Measurements from ENCODE around the gene GJA3. TPM values are rescaled to one million over a fixed set of nuclear protein-coding genes. Genes with fewer than 3 reads are reported as not detected.
A peak's percentile ranks its signal among the peaks of the same experiment; 100 is the strongest.
"Not testable (repeated sequence)": the region's sequence is repeated elsewhere in the genome, so short reads cannot be mapped to it uniquely, and the experiment has no call there.

The GJA3 gene
- total and polyA plus RNA-seq, 2 donors, result 0.05 to 0.21 TPM

GRCh38 chr13:20173116-20173746, 12.4 kb upstream of the GJA3 start:
- Histone ChIP-seq H3K27ac (ENCODE audit: low read depth) (no peak overlapping the region), H3K36me3 (ENCODE audit: insufficient read depth) (no peaks in the 10 kb centered on the region), H3K4me1 (ENCODE audit: insufficient read depth) (no peaks in the 10 kb centered on the region), H3K4me3 (ENCODE audit: low read depth, low read length) (no peak overlapping the region)
- WGBS, result 86% methylated on average over 8 of the region's 8 CpGs
- DNase-seq (ENCODE audit: extremely low spot score), result no peak

DNA sequence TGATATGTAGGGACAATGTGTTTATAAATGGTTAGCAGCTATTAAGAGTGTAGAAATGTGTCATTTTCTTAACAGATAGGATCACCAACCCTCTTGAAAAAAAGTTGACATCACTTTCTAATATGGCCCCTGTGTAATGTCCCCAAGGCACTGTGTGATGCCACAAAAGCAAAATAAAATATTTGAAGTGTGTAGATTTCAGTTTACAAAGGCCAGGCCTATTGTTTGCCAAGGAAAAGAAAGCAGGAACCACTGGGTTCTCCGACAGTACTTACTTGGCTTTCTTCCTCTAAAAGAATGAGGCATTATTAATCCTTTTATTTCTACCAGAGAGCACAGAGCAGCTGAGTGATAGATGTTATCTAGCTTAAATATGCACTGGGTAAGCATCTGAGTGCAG, 10.5 kb upstream of the GJA3 start:
- H3K36me3 ChIP-seq (ENCODE audit: insufficient read depth), result no peaks in the 10 kb centered on the region
- no peak for DNase-seq (ENCODE audit: extremely low spot score)
- no peaks in the 10 kb centered on the region for H3K4me1 ChIP-seq (ENCODE audit: insufficient read depth)
- H3K27ac ChIP-seq (ENCODE audit: low read depth), result no peak overlapping the region
- 72% methylated on average over 1 of the region's 1 CpG for WGBS
- no peak overlapping the region for H3K4me3 ChIP-seq (ENCODE audit: low read depth, low read length)

DNA sequence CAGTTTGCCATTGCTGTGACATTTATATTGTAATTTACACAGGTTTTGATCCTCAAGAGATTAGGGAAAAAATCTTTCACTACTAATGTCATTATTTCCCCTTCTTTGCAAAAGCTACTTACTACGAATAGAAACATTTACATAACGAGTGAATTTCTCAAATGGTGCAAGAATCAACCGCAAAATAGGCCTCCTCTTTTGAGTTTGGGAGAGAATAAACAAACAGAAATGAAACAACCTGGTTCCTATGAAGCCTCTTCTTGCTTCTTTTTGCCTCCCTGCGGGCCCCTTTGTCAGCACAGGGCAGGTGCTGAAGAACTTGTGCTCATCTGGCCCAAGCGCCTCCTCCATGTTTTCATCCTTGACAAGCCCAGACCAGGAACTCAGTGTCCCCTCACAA, 10.1 kb upstream of the GJA3 start:
- no peak overlapping the region for H3K27ac ChIP-seq (ENCODE audit: low read depth)
- no peaks in the 10 kb centered on the region for H3K36me3 ChIP-seq (ENCODE audit: insufficient read depth)
- H3K4me1 ChIP-seq (ENCODE audit: insufficient read depth), result no peaks in the 10 kb centered on the region
- no peak overlapping the region for H3K4me3 ChIP-seq (ENCODE audit: low read depth, low read length)
- WGBS, result 91% methylated on average over 5 of the region's 5 CpGs
- no peak for DNase-seq (ENCODE audit: extremely low spot score)

DNA sequence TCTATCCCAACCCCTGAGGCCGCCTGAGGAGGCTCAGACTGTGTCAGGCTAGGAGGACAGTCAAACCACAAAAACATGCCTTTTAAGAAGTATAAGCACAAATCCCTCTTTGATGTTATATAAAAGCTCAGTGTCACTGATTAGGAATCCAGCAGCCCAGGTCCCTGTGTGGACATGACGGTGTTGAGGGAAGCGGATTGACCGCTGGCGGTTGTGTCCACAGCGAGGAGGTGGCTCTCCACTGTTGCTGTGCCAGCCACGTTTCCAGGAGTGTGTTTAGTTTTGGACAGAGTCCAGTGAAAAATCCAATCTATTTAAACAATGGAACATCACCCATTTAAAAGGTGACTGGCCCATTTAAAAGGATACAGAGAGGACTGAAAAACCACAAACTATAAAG, 7.5 kb upstream of the GJA3 start:
- H3K27ac ChIP-seq (ENCODE audit: low read depth), result no peak overlapping the region
- no peak overlapping the region for H3K4me3 ChIP-seq (ENCODE audit: low read depth, low read length)
- WGBS, result 83% methylated on average over 7 of the region's 7 CpGs
- H3K4me1 ChIP-seq (ENCODE audit: insufficient read depth), result no peaks in the 10 kb centered on the region
- no peaks in the 10 kb centered on the region for H3K36me3 ChIP-seq (ENCODE audit: insufficient read depth)
- DNase-seq (ENCODE audit: extremely low spot score), result no peak

DNA sequence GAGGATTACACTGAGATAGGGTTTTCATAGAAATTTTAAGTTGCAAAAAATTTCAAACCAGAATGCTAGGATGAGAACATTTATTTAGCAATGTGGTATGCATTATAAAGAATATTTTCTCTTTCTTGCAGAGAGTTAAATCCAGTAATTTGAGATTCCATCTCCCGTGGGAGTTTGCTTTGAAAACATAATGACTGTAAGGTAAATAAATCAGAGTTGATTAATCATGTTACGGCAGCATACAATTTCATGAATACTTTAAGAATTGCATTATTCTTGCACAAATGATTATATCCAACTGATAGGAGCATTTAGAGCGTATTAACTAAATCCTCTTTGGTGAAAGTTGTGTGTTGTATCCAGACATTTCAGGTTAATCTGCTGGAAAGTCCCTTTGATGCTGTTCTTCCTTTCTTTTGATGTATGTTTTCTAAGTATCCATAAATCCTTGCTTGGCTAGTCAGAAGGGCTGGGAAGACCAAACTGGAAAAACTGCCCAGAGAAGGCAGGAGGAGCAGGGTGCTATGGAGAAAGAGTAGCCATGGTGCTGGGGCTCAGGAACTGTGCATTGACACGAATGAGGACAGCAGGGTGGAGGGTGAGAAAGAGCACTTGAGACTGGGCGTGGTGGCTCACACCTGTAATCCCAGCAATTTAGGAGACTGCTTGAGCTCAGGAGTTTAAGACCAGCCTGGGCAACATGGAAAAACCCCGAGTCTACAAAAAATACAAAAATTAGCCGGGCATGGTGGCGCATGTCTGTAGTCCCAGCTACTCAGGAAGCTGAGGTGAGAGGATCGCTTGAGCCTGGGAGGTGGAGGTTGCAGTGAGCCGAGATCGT, 4.8 kb upstream of the GJA3 start:
- Histone ChIP-seq H3K4me1 (ENCODE audit: insufficient read depth) (no peaks in the 10 kb centered on the region), H3K36me3 (ENCODE audit: insufficient read depth) (no peaks in the 10 kb centered on the region), H3K27ac (ENCODE audit: low read depth) (no peak overlapping the region), H3K4me3 (ENCODE audit: low read depth, low read length) (no peak overlapping the region)
- WGBS, result 69% methylated on average over 11 of the region's 11 CpGs
- no peak for DNase-seq (ENCODE audit: extremely low spot score)

- Histone ChIP-seq H3K4me3 (ENCODE audit: low read depth, low read length) (no peak overlapping the region), H3K4me1 (ENCODE audit: insufficient read depth) (no peaks in the 10 kb centered on the region), H3K27ac (ENCODE audit: low read depth) (no peak overlapping the region), H3K36me3 (ENCODE audit: insufficient read depth) (no peaks in the 10 kb centered on the region)
- no peak for DNase-seq (ENCODE audit: extremely low spot score)
- WGBS, result 57% methylated on average over 16 of the region's 16 CpGs
Observed at GRCh38 chr13:20161951-20162300, 1.1 kb upstream of the GJA3 start.

DNA sequence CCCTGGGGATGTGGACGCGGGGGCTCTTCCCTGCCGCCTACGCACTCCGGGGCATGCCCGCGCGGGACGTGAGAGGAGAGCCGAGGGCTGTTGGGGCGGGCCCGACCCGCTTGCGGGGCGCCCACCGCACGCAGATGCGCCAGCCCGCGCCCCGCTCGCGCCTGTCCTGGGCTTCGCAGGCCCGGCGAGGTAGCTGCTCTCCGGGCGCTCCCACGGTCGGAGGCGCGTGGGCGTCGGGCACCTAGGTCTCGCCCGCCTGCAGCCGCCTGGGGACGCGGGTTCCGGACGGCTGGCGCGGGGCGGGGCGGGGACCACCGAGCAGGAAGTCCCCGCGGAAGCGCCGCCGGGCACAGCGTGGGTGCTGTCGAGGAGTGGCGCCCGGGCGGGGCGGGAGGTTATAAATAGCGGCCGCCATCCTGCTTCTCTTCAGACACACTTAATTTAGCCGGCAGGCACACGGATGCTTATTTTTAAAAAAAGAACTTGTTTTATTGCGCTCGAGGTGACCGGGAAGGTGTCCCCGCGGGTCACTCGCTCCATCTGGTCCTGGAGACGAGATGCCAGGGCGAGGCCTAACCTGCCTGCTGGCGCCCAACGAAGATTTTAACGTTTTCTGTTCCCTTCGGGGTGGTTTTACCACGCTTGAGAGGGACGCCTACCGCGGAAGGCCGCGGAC, 561 bp upstream of the GJA3 start:
- DNase-seq (ENCODE audit: extremely low spot score), result no peak
- H3K36me3 ChIP-seq (ENCODE audit: insufficient read depth), result no peaks in the 10 kb centered on the region
- WGBS, result 5% methylated on average over 79 of the region's 79 CpGs
- no peak overlapping the region for H3K27ac ChIP-seq (ENCODE audit: low read depth)
- H3K4me3 ChIP-seq (ENCODE audit: low read depth, low read length), result peak overlapping the region; percentile 20
- no peaks in the 10 kb centered on the region for H3K4me1 ChIP-seq (ENCODE audit: insufficient read depth)

DNA sequence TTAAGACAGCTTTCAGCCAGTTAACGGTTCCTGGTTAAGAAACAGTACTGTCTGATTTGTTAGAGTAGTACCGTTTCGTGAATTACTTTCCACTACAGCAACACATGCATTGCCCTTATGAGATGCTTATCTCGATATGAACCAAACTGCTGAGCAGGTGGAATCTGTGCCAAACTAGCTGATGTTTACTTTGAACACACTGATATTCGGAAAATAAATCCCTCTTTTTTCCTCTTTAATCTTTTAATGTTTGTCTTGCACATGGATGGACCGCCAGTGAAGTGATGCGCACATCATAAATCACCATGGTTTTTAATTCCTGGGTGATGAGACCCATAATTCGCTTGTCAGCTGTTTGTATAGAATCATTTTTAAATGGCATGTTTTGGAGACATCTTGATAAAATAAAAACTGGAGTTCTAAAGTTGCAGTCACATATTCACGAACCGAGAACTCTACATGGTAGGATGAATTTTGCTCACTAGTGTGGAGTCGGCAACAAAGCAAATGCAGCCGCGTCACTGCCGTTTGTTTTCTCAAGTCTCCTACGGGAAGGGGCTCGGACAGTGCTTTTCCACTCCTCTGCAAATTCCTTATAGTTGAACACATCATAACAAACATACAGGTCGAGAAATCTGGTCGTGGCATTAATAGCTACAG, 1.1 kb downstream of the GJA3 start:
- Histone ChIP-seq H3K4me3 (ENCODE audit: low read depth, low read length) (no peak overlapping the region), H3K4me1 (ENCODE audit: insufficient read depth) (no peaks in the 10 kb centered on the region), H3K27ac (ENCODE audit: low read depth) (no peak overlapping the region), H3K36me3 (ENCODE audit: insufficient read depth) (no peaks in the 10 kb centered on the region)
- 21% methylated on average over 18 of the region's 18 CpGs for WGBS
- DNase-seq (ENCODE audit: extremely low spot score), result no peak

DNA sequence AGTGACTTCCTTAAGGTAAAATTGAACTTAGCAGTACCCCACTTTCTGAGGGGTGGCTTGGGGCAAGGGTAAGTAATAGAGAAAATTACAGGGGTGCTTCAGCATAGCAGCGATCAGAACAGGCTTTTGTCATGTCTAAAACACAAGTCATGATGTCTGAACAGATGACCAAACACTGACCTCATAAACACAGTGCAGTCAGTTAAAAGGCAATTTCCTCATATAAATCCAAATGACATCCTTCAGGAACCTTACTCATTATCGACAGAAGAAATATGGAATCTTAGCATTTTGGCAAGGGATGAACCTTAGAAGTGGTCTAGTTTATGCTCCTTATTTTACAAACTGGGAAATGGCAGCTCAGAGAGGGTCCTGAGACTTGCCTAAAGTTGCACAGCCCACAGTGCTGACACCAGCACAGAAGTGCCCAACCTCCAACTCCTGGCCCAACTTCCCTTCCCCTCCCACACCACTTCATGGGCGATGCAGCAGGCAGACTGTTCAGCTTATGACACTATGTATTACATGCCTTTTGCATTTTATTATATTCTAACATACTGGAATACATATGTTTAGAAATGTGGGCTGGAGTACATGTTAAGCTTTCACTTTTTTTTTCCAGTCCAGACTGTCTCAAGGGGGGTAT, 3.6 kb downstream of the GJA3 start:
- Histone ChIP-seq H3K4me1 (ENCODE audit: insufficient read depth) (no peaks in the 10 kb centered on the region), H3K4me3 (ENCODE audit: low read depth, low read length) (no peak overlapping the region), H3K36me3 (ENCODE audit: insufficient read depth) (no peaks in the 10 kb centered on the region), H3K27ac (ENCODE audit: low read depth) (no peak overlapping the region)
- DNase-seq (ENCODE audit: extremely low spot score), result no peak
- 33% methylated on average over 3 of the region's 3 CpGs for WGBS

- WGBS, result 23% methylated on average over 2 of the region's 2 CpGs
- Histone ChIP-seq H3K4me1 (ENCODE audit: insufficient read depth) (no peaks in the 10 kb centered on the region), H3K4me3 (ENCODE audit: low read depth, low read length) (no peak overlapping the region), H3K27ac (ENCODE audit: low read depth) (no peak overlapping the region), H3K36me3 (ENCODE audit: insufficient read depth) (no peaks in the 10 kb centered on the region)
- DNase-seq (ENCODE audit: extremely low spot score), result no peak
Observed at GRCh38 chr13:20156702-20157101, 4.2 kb downstream of the GJA3 start.

DNA sequence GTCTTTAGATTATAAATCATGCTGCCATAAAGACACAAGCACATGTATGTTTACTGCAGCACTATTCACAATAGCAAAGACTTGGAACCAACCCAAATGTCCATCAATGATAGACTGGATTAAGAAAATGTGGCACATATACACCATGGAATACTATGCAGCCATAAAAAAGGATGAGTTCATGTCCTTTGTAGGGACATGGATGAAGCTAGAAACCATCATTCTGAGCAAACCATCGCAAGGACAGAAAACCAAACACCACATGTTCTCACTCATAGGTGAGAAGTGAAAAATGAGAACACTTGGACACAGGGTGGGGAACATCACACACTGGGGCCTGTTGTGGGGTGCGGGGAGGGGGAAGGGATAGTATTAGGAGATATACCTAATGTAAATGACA, 7.6 kb downstream of the GJA3 start:
- 87% methylated on average over 2 of the region's 2 CpGs for WGBS
- DNase-seq (ENCODE audit: extremely low spot score), result not testable (repeated sequence)

DNA sequence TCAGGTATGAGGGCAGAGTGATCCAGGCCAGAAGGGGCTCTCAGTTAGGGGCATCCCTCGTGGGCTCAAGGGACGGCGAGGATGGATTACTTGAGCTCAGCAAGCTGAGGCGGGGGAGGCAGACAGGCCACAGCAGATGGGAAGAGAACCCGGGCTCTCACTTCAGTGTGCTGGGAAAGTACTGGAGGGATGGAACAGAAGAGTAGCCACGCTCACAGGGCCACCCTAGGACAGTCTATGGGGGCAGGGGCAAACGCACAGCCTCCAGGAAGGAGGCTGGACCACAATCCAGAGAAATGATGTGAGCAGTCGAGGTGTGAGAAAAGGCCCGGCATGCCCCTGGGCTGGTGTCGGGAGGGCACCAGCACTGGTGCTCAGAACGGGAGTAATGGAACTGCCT, 9.2 kb downstream of the GJA3 start:
- Histone ChIP-seq H3K27ac (ENCODE audit: low read depth) (no peak overlapping the region), H3K36me3 (ENCODE audit: insufficient read depth) (no peaks in the 10 kb centered on the region), H3K4me3 (ENCODE audit: low read depth, low read length) (no peak overlapping the region), H3K4me1 (ENCODE audit: insufficient read depth) (no peaks in the 10 kb centered on the region)
- 83% methylated on average over 11 of the region's 11 CpGs for WGBS
- no peak for DNase-seq (ENCODE audit: extremely low spot score)

More for the DNA sequence above, 7.6 kb downstream of the GJA3 start:
- not testable (repeated sequence) for H3K36me3 ChIP-seq (ENCODE audit: insufficient read depth); H3K27ac ChIP-seq (ENCODE audit: low read depth); H3K4me3 ChIP-seq (ENCODE audit: low read depth, low read length); H3K4me1 ChIP-seq (ENCODE audit: insufficient read depth)

- WGBS, result 70% methylated on average over 6 of the region's 6 CpGs
Observed at GRCh38 chr13:20151016-20151415, 9.8 kb downstream of the GJA3 start.

More at GRCh38 chr13:20151016-20151415, 9.8 kb downstream of the GJA3 start:
- no peak overlapping the region for H3K27ac ChIP-seq (ENCODE audit: low read depth)
- H3K4me3 ChIP-seq (ENCODE audit: low read depth, low read length), result no peak overlapping the region
- no peaks in the 10 kb centered on the region for H3K36me3 ChIP-seq (ENCODE audit: insufficient read depth)
- no peaks in the 10 kb centered on the region for H3K4me1 ChIP-seq (ENCODE audit: insufficient read depth)
- no peak for DNase-seq (ENCODE audit: extremely low spot score)

Data from urinary bladder (tissue), 4 donors.